K562 (cell line): ENCODE results near the gene PHTF2. TPM values are rescaled to one million over a fixed set of nuclear protein-coding genes. Genes with fewer than 3 reads are reported as not detected.
A peak's percentile ranks its signal among the peaks of the same experiment; 100 is the strongest.

Source experiments
- CHD4 ChIP-seq: fragments of 200-600 bp; sonication (generic); IDR thresholded peaks from 3 replicates; pipeline ENCODE4 v1.6.1; 2012; ENCODE audit warnings: low read depth, mild to moderate bottlenecking, mixed read lengths, low read length, inconsistent platforms; ENCODE audit not compliant: insufficient read depth, insufficient replicate concordance, poor library complexity, severe bottlenecking
- DEAF1 ChIP-seq: fragments of 450-650 bp; formaldehyde crosslinking; IDR thresholded peaks from 2 replicates; pipeline ENCODE4 v1.4.0; 2020; ENCODE audit warnings: mild to moderate bottlenecking, moderate library complexity
- ELK3 ChIP-seq: fragments of 450-650 bp; formaldehyde crosslinking; IDR thresholded peaks from 2 replicates; pipeline ENCODE4 v1.4.0; 2020; ENCODE audit warnings: mild to moderate bottlenecking
- HMG20A ChIP-seq: fragments of 450-650 bp; formaldehyde crosslinking; conservative IDR thresholded peaks from 2 replicates; pipeline ENCODE4 v1.4.0; 2020; ENCODE audit warnings: mild to moderate bottlenecking, mixed read lengths
- MTA1 ChIP-seq: fragments of 450-650 bp; IDR thresholded peaks from 2 replicates; pipeline ENCODE4 v1.6.1; 2017; ENCODE audit warnings: borderline replicate concordance
- POLR2AphosphoS5 ChIP-seq: IDR thresholded peaks from 2 replicates; pipeline ENCODE4 v1.6.1; 2011; ENCODE audit warnings: mild to moderate bottlenecking, low read depth, low read length, moderate library complexity; ENCODE audit not compliant: control insufficient read depth, insufficient read depth
- POLR2G ChIP-seq: fragments of 200-400 bp; formaldehyde crosslinking; IDR thresholded peaks from 2 replicates; pipeline ENCODE4 v1.6.1; 2017; ENCODE audit warnings: low read depth, mild to moderate bottlenecking, antibody characterized with exemption, low read length, moderate library complexity
- RAD51 ChIP-seq: fragments of 450-650 bp; IDR thresholded peaks from 2 replicates; pipeline ENCODE4 v1.7.1; 2016; ENCODE audit warnings: low read depth, mild to moderate bottlenecking, borderline replicate concordance
- RFX1 ChIP-seq: fragments of 450-650 bp; IDR thresholded peaks from 2 replicates; pipeline ENCODE4 v1.6.1; 2016; ENCODE audit warnings: mild to moderate bottlenecking, moderate library complexity
- TRIM24 ChIP-seq, 2 experiments: fragments of 450-650 bp; IDR thresholded peaks; 2 replicates each; pipeline ENCODE4 v1.6.1; 2016
- ZNF512 ChIP-seq: IDR thresholded peaks from 2 replicates; pipeline ENCODE4 v1.6.1; 2016; ENCODE audit warnings: missing genetic modification characterization, missing compliant biosample characterization
- ZNF717 ChIP-seq: fragments of 250-450 bp; sonication (Bioruptor Pico); IDR thresholded peaks from 2 replicates; pipeline ENCODE4 v1.5.0; 2021
- polyA plus RNA-seq, 8 experiments: library from polyadenylated mRNA; depleted of rRNA in 4 of 8; stranded (reverse) in 5 of 8; unstranded in 3 of 8; fragments of >200 nt; fragmentation: Nextera tagmentation in 2 of 8; fragmentation: Illumina TruSeq in 1 of 8; extraction: Ambion mirVana in 2 of 8; extraction: Trizol in 1 of 8; gene quantifications; 2 replicates each; pipeline versions ENCODE4 v1.2.1 to v1.2.3, GENCODE V29; 2011 to 2014; ENCODE audit warnings: inconsistent platforms in 1 of 8, missing spikeins in 1 of 8
- total RNA-seq, 7 experiments: library from RNA; depleted of rRNA in 6 of 7; stranded (reverse); fragments of >200 nt in 6 of 7; fragmentation: Illumina TruSeq in 2 of 7; extraction: Trizol in 2 of 7; gene quantifications; 2 replicates each; pipeline versions ENCODE4 v1.2.1 to v1.2.3, GENCODE V29; 2011 to 2021; ENCODE audit warnings: low replicate concordance in 1 of 7
- TF ChIP-seq, protein P1 (sequence below), 2 experiments: fragments of 450-650 bp in 1 of 2; sonication (generic) in 1 of 2; formaldehyde crosslinking in 1 of 2; IDR thresholded peaks; 2 replicates each; pipeline versions ENCODE4 v1.7.1 to v1.9.0; 2016 to 2022; ENCODE audit warnings: inconsistent platforms in 1 of 2, mild to moderate bottlenecking in 1 of 2, missing genetic modification reagents in 1 of 2

PHTF2 gene
- total and polyA plus RNA-seq, 9 of the 15 experiments (the other 6 are each of a cell fraction or from before 2014, with no cell fraction given) = 17.9 to 43.6 (median 25.4) TPM

DNA sequence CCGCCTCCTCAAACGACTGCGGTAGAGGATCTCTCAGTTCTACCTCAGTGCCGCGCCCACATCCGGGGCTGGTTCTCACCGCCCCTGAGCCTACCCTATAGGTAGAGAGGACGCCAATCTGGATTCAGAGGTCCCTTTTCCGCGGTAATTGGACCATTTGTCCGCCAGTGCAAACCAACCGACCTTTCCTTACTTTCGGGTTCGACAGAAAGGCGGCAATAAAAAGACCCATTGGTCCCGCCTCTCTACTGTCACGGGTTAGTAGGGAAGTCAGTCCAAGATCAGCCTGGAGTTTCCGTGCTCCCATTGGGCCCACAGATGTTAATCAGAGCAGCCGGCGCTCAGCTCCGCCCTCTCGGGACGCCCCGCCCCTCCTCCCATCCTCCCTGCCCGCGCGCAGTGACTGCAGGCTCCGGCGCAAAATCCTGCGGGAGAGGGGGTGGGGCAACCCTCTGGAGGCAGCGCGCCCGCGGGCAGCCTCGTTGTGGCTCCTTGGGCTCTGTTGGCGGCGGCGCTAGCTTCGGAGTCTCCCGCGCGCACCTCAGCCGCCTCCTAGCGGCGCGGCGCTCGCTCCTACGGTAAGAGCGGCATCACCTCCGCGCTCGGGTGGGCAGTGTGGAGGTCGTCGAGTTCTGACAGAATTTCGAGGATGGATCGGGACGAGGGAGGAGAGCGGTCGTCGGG lies at the start of gene PHTF2, which contains the start of gene TMEM60 (continued):
- TF ChIP-seq RFX1 = no peak
- TF ChIP-seq ZNF512 (tag) = no peak
- peak; percentile 46; the same call in 1 of the 2 replicates for TF ChIP-seq DEAF1
- TF ChIP-seq POLR2G = peak; percentile 95
- no peak for TF ChIP-seq HMG20A (CRISPR knock-in tag)
- TF ChIP-seq MTA1 = 0 out of 2 replicates have a peak, but pooled peaks have one; percentile 23
- TF ChIP-seq POLR2AphosphoS5 = peak; percentile 57
- TF ChIP-seq CHD4 = no peak
- TF ChIP-seq RAD51 = no peak; the same call in 1 of the 2 replicates
- no peak for TF ChIP-seq ZNF717 (CRISPR knock-in tag)
- TF ChIP-seq, protein P1, sequence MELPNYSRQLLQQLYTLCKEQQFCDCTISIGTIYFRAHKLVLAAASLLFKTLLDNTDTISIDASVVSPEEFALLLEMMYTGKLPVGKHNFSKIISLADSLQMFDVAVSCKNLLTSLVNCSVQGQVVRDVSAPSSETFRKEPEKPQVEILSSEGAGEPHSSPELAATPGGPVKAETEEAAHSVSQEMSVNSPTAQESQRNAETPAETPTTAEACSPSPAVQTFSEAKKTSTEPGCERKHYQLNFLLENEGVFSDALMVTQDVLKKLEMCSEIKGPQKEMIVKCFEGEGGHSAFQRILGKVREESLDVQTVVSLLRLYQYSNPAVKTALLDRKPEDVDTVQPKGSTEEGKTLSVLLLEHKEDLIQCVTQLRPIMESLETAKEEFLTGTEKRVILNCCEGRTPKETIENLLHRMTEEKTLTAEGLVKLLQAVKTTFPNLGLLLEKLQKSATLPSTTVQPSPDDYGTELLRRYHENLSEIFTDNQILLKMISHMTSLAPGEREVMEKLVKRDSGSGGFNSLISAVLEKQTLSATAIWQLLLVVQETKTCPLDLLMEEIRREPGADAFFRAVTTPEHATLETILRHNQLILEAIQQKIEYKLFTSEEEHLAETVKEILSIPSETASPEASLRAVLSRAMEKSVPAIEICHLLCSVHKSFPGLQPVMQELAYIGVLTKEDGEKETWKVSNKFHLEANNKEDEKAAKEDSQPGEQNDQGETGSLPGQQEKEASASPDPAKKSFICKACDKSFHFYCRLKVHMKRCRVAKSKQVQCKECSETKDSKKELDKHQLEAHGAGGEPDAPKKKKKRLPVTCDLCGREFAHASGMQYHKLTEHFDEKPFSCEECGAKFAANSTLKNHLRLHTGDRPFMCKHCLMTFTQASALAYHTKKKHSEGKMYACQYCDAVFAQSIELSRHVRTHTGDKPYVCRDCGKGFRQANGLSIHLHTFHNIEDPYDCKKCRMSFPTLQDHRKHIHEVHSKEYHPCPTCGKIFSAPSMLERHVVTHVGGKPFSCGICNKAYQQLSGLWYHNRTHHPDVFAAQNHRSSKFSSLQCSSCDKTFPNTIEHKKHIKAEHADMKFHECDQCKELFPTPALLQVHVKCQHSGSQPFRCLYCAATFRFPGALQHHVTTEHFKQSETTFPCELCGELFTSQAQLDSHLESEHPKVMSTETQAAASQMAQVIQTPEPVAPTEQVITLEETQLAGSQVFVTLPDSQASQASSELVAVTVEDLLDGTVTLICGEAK (IDR thresholded peaks at IDR 0.05) = peak; percentile 86
- TF ChIP-seq, protein P1 (CRISPR knock-in tag; IDR thresholded peaks at IDR 0.05) = no peak
- peak in 1 of 2 experiments; percentile 60; a peak in 1 of 4 replicates for TF ChIP-seq TRIM24 (IDR thresholded peaks at IDR 0.05)
- TF ChIP-seq ELK3 (CRISPR knock-in tag) = no peak
